GM12891 (cell line): ENCODE results near the gene SOCS6. TPM values are rescaled to one million over a fixed set of nuclear protein-coding genes. Genes with fewer than 3 reads are reported as not detected.
"Not testable (repeated sequence)": the region's sequence is repeated elsewhere in the genome, so short reads cannot be mapped to it uniquely, and the experiment has no call there.

Experiments
- DNase-seq: peaks from one replicate; pipeline ENCODE4 v3.0.0; 2011; ENCODE audit warnings: low spot score; ENCODE audit not compliant: insufficient read length
- FAIRE-seq: peaks from 2 replicates; lab custom pipeline; 2011; peaks lifted over from hg19 to GRCh38; lab: Jason Lieb, UNC
- PAX5 ChIP-seq: IDR thresholded peaks from 2 replicates; pipeline ENCODE4 v1.6.1; 2011; ENCODE audit warnings: low read length, moderate library complexity, mild to moderate bottlenecking; ENCODE audit not compliant: insufficient read depth, severe bottlenecking
- POLR2A ChIP-seq: IDR thresholded peaks from 2 replicates; pipeline ENCODE4 v1.6.1; 2011; ENCODE audit warnings: low read depth, low read length, control low read depth
- POLR2AphosphoS5 ChIP-seq: IDR thresholded peaks from 2 replicates; pipeline ENCODE4 v1.6.1; 2011; ENCODE audit warnings: low read depth, low read length, control low read depth
- POU2F2 ChIP-seq: IDR thresholded peaks from 2 replicates; pipeline ENCODE4 v1.6.1; 2011; ENCODE audit warnings: low read depth, mild to moderate bottlenecking, control low read depth, low read length, moderate library complexity
- SPI1 ChIP-seq: IDR thresholded peaks from 2 replicates; pipeline ENCODE4 v1.6.1; 2011; ENCODE audit warnings: low read depth, low read length, control low read depth
- TAF1 ChIP-seq: IDR thresholded peaks from 2 replicates; pipeline ENCODE4 v1.6.1; 2011; ENCODE audit warnings: low read depth, low read length, control low read depth
- polyA plus RNA-seq: library from polyadenylated mRNA; unstranded; fragments of >200 nt; gene quantifications from one replicate; pipeline ENCODE4 v1.2.1, GENCODE V29; 2012; ENCODE audit warnings: low read depth, missing spikeins, inconsistent platforms; ENCODE audit not compliant: missing spikeins

The SOCS6 gene, protein sequence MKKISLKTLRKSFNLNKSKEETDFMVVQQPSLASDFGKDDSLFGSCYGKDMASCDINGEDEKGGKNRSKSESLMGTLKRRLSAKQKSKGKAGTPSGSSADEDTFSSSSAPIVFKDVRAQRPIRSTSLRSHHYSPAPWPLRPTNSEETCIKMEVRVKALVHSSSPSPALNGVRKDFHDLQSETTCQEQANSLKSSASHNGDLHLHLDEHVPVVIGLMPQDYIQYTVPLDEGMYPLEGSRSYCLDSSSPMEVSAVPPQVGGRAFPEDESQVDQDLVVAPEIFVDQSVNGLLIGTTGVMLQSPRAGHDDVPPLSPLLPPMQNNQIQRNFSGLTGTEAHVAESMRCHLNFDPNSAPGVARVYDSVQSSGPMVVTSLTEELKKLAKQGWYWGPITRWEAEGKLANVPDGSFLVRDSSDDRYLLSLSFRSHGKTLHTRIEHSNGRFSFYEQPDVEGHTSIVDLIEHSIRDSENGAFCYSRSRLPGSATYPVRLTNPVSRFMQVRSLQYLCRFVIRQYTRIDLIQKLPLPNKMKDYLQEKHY
- polyA plus RNA-seq, result 1.9 TPM

GRCh38 chr18:70288851-70289328 lies at the start of gene SOCS6:
Gene SOCS6 (plus strand): TSS chr18:70289045. CDS start chr18:70324669, 35,624 bp downstream.
- peak; percentile 89 for FAIRE-seq
- DNase-seq, result peak; percentile 69
- no peak for TF ChIP-seq TAF1
- TF ChIP-seq POLR2A, result peak; percentile 56; the same call in 1 of the 2 replicates
- TF ChIP-seq POLR2AphosphoS5, result peak; percentile 51; the same call in 1 of the 2 replicates
- TF ChIP-seq SPI1, result no peak

GRCh38 chr18:70243131-70243929 lies 45.5 kb upstream of the SOCS6 start:
- FAIRE-seq (no peak), DNase-seq (no peak)
- no peak for TF ChIP-seq PAX5
- no peak for TF ChIP-seq POLR2A
- TF ChIP-seq POU2F2, result no peak
- TF ChIP-seq TAF1, result no peak
- no peak for TF ChIP-seq POLR2AphosphoS5
- no peak for TF ChIP-seq SPI1

DNA sequence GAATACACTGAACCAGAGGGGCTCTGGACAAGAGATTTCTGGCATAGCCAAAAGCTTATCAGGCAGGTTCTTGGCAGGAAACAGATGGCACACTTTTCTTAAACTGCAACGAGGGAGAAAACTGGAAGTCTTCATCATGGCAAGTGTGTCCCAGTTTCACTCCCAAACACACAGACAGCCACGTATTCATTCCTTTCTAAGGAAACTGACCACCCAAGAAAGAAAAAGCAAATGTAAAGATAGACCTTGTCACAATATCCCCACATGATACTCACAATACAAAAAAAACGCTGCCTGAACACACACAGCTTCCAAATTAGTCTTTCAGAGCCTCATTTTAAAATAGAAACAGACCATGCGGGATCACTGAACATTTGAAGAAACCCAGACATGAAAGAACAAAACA lies 42.8 kb upstream of the SOCS6 start:
- TF ChIP-seq PAX5 (no peak), POU2F2 (no peak), POLR2A (no peak), SPI1 (no peak), TAF1 (no peak), POLR2AphosphoS5 (no peak)
- FAIRE-seq (no peak), DNase-seq (no peak)

DNA sequence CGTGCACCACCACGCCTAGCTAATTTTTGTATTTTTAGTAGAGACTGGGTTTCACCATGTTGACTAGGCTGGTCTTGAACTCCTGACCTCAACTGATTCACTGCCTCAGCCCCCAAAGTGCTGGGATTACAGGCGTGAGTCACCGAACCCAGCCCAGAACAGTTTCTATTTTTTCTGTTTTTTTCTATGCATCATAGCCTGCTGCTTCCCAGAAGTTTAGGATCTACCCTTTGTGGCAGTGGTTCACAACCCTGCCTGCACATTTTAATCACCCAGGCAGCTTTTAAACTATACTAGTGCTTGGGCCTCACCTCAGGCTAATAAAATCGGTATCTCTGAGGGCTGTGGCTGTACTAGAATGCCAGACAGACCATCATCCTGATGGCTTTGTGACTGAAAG lies 39.7 kb upstream of the SOCS6 start:
- FAIRE-seq (no peak), DNase-seq (no peak)
- TF ChIP-seq POLR2A, result no peak
- no peak for TF ChIP-seq PAX5
- TF ChIP-seq TAF1, result no peak
- TF ChIP-seq POU2F2, result no peak
- TF ChIP-seq SPI1, result no peak
- no peak for TF ChIP-seq POLR2AphosphoS5

- not testable (repeated sequence) for FAIRE-seq, DNase-seq
Observed at GRCh38 chr18:70249861-70250260, 39.0 kb upstream of the SOCS6 start.

DNA sequence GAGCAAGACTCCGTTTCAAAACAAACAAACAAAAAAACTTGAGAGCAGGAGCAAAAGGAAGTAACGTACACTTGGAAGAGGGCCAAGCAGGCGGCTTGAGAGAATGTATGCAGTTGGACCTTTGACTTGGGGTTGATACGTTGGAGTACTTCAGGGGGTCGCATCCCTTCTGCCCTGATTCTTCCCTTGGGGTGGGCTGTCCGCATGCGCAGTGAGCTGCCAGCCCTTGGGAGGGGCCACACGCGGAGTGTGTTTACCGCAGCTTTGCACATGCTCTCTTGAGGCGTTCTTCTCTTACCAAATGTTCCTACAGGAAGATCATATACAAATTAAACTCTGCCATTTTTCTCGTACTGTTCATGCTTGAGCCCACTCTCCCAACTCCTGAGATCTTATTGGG lies 38.1 kb upstream of the SOCS6 start:
- no peak for DNase-seq
- no peak for FAIRE-seq
- TF ChIP-seq TAF1 (no peak), PAX5 (no peak), POLR2A (no peak), POU2F2 (no peak), SPI1 (no peak), POLR2AphosphoS5 (no peak)

DNA sequence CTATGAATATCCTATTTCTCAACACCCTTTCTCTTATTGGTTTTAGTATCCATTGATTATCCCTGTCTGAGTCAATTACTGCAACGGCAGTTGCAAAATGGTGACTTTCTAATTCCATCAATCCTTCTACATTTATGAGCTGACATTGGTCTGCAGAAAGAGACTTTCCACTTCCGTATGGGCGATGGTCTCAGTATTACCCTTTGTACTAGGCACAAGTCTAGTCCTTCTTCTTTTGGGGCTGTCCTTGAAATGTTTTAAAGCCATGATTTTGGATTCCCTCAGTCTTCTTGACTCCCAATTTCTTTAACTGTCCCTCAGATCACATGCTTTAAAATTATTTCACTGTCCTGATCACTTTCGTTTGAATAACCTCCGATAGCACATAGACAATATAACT lies 32.7 kb upstream of the SOCS6 start:
- DNase-seq (no peak), FAIRE-seq (no peak)
- TF ChIP-seq POLR2A, result no peak
- TF ChIP-seq SPI1, result no peak
- TF ChIP-seq TAF1, result no peak
- no peak for TF ChIP-seq PAX5
- TF ChIP-seq POLR2AphosphoS5, result no peak
- TF ChIP-seq POU2F2, result no peak

DNA sequence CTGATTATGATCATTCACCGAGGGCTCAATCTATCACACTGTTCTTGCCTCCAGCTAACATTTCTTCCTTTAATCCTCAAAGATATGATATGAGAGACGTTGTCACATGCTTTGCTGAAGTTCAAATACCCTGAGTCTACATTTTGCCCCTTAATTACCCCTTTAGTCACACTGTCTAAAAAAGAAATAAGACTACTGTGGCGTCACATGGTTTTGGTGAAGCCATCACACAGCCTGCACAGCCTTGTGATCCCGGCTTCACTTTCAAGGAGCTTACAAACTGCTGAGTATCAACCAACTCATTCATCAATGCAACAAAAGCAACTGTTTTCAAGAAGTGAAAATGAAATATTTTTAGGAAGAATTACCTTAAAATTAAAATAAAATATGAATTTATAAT lies 31.9 kb upstream of the SOCS6 start:
- no peak for FAIRE-seq
- DNase-seq, result no peak
- no peak for TF ChIP-seq POU2F2

- DNase-seq (no peak), FAIRE-seq (no peak)
- TF ChIP-seq POLR2A, result no peak
- no peak for TF ChIP-seq PAX5
- TF ChIP-seq SPI1, result no peak
- TF ChIP-seq TAF1, result no peak
- TF ChIP-seq POLR2AphosphoS5, result no peak
- no peak for TF ChIP-seq POU2F2
Observed at GRCh38 chr18:70258243-70258642, 30.6 kb upstream of the SOCS6 start.

DNA sequence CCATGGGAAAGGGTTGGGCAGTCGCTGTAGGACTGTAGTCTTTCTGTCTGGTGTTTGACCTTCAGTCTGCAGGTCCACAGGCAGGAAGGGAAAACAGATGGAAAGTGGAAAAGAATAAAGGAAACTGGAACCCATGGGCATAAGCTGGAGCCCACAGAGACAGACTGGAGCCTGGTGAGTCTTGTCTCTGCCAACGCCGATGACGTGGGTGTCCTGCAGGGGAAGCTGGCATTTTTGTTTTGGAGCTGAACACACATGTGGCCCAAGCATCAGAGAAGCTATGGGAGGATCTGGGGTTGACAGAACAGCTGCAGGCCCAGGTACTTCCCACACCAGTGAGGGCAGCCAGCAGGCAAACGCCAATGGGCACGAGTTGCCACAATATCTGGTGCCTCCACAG lies 28.2 kb upstream of the SOCS6 start:
- FAIRE-seq (no peak), DNase-seq (no peak)
- TF ChIP-seq POLR2A (no peak), POU2F2 (no peak), POLR2AphosphoS5 (no peak), PAX5 (no peak), SPI1 (no peak), TAF1 (no peak)
